GM18517 (cell line): Measurements from ENCODE around the gene MAPK8IP2.

Experiments used
- ATAC-seq: cut with Tn5 transposase; IDR thresholded peaks from one replicate; pipeline ENCODE4 v1.9.1; 2021; ENCODE audit warnings: mild to moderate bottlenecking, moderate library complexity; ENCODE audit not compliant: unreplicated experiment

Gene MAPK8IP2

DNA sequence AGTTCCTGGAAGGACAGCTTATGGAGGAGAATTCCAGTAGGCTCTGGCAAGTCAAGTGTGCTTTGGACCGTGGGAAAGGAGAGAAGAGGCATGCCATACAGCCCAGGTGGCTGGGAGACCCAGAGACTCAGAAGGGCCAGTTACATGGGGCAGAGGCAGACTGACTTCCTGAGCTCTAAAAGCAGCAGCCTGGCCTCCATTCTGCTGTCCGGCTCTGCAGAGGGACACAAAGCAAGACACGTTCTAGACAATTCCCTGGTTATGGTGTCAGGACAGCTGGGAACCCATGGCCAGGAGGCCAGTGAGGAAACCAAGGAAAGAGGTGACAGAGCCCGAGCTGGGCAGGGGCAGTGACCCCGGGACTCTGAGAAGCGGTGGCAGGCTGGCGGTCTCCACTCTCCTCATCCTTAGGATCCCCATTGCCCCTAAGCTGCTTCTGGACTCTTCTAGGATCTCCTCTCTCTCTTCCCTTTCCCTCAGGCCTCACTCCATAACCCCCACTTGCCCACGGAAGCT is 25.1 kb upstream of the MAPK8IP2 start:
- no peak for ATAC-seq

DNA sequence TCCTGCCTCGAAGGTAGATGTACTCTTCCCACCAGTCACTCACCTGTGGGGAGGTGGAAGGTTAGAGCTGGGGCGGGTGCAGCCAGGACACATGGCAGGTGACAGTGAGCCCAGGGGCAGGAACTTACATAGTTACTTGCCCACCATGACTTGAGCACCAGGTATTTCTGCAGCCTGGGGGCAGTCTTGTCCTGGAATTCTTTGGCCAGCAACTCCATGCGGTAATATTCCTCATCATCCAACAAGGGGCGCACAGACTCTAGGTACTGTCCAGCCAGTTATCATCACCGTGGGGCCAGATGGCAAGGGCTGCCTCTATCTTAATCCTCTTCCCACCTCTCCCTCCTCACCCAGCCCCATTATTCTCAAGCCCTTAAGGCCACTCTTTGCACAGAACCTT is 24.5 kb upstream of the MAPK8IP2 start:
- ATAC-seq, result no peak

DNA sequence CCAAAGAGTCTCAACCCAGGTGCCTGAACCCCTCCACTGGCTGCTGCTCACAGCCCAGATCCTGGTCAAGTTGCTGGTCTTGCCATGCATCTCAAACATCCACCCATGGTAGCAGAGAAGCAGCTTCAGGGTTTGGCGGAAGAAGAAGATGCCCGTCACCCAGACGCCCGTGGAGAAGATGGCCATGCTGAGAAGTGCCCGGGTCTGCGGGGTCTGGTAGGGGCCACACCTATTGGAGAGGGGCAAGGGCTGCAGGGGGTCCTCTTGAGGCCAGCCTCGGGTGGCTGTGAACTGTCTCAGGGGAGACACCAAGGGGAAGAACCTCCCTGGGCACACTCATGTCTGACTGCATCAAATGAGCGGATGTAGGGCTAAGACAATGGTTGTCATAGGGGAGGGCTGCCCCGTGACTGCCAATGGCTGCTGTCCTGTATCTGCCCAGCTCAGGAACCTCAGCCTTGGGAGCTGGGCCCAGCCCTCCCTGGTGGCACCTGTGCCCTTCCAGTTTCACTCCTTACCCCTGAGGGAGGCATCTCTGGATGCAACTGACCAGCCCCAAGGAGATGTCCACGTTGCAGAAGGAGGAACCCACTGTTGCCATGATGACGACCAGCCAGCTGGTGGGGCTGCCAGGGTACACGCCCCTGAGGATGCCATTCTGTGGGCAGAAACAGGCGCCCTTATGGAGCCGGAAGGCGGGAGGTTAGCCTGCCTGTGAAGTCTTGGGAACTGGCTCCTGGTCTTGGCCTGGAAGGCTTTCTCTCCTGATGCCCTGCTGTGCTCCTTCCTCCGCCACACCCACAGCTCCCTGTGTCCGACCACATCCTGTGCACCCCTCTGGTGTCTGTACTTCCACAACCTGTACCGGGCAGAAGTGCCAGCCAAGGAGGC is 23.5 kb upstream of the MAPK8IP2 start:
- ATAC-seq, result no peak

DNA sequence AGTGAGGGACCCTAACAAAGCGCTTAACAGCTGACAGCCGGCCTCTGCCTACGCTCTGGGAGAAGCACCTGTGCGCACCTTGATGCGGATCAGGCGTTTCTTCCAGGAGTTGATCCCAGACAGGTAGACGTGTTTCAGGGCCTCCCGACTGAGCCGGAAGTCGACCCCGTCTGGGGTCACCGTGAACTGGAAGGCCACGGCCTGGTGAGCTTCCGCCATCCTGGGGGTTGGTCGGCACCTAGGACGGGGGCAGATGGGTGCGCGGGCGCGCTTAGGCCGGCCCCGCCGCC is 23.0 kb upstream of the MAPK8IP2 start:
- ATAC-seq, result no peak

DNA sequence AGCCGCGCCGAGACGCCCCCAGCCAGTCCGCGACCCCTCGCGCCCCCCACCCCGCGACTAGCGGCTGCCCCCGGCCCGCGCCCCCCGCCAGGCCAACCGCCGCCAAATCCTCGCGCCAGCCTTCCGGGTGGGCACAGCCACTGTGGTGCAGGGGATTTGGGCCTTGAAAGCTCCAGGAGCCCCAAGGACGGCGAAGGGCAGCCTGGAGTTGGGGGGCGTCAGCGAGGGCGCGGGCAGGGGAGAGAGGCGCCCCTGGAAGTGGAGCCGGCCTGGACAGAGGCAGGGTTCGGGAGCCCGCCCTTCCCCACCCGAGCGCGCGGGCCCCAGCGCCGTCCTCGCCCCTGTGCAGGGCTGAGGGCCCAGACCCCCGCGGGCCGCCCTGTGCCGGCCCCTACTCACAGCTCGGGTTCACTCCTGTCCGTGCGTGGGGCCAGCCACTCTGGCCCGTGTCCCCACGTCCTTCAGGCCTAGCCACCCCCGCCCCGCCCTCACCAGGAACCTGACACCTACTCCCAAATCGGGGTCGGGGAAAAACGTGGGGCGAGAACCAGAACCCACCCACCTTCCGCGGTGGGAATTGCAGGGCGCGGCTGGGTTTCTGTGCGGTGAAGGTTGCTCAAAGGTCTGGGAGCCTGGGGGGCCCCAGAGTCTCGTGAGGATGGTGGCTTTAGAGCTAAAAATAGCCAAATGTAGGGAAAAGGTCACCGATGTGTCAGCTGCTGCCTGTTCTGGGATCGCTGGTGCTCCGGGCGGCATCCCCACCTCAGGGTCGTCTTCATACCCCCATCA is 22.4 kb upstream of the MAPK8IP2 start, which contains the start of gene CPT1B:
Gene CPT1B, minus strand, starts transcription at position 441 of the 789 bp plus-strand sequence. CDS start 512 bp downstream, outside the sequence.
- no peak for ATAC-seq

DNA sequence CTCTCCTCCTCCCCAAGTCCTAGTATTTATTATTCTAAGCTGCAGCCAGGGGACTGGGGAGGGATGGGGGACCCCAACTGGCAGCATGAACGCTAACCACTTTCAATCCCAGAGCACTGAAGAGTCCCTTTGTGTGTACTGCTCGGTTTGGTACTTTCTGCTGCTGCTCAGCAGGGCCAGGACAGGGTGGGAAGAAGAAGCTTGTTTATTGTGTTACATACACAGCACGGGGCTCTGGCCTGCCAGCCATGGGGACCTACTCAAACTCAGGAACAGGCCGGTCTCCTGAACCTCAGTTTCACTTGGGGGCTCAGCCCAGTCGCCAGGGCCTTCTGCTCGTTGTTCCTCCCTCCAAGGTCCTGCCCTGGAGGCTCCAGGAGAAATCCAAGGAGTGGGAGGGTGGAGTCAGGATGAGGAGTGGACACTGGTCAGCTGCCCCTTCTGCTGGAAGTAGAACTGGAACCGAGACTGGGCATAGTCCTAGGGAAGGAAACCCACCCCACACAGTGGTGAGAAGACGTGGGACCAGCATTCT is 21.8 kb upstream of the MAPK8IP2 start:
- ATAC-seq, result no peak

DNA sequence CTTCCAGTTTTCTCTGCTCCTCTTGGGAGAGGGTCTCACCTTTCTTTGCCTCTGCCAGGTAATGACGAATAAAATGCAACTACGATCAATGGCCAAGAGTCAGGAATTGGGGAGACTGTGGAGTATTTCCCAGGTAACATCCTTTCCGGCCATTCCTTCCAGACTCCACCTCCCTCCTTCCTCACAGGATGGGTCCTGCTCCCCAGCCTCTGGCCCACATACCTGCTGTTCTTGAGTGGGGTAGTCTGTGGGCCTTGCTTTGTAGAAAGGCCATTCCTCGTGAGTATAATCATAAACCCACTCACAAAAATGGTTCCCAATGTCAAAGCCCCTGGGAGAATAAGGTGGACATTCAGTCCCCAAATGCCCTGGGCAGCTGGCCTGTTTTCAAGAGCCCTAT is 20.8 kb upstream of the MAPK8IP2 start:
- ATAC-seq, result no peak

DNA sequence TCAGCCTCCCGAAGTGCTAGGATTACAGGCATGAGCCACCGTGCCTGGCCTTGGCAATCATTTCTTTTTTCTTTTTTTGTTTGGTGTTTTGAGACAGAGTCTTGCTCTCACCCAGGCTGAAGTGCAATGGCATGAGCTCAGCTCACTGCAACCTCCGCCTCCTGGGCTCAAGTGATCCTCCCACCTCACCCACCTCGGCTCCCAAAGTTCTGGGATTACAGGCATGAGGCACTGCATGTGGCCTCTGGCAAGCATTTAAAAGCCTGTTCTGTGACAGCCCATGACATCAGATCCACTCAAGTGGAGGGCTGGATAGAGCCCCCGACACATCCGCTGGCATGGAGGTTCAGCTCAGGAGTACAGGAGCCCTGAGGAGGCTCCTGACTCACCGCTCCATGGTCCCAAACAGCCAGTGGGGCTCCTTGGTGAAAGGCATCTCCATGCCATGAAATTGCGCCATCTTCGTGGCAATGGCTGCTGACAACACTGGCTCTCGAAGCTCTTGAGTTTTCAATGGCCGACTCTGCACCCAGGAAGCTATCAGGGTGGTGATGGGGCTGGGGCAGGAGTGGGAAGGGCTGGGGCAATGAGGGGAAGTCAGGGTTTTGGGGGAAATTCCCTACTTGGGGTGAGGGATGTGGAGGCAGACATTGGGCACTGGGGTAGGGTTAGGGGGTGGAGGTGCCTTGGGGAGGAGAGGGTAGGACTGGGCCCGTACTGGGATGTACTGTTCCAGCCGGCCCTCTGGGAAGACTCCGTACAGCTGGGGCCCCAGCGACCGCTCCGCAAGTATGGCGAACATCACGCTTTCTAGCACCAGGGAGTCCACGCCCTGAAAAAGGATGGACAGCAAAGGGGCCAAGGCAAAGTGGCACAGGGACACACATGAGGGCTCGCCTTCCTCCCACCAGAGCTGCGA is 19.3 kb upstream of the MAPK8IP2 start:
- ATAC-seq, result no peak

DNA sequence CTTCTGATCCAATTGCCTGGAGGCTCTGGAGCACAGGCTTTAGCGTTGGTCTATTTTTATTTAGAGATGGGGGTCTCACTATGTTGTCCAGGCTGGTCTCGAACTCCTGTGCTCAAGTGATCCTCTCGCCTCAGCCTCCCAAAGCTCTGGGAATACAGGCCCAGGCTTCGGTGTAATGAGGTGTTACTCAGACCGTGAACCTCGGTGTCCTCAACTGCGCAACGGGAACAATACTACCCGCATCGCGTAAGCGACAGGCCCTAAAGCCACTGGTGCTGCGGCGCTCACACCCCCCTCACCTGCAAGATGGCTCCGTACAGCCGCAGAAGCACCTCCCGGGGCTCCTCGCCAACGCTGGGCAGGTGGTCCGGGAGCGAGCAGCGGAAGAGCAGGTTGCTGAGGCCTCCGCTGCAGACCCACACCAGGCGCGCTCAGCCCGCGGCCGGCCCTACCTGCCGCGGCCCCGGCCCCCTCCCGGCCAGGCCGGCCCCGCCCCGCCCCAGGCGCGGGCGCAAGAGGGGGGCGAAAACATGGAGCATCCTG is 18.6 kb upstream of the MAPK8IP2 start:
- ATAC-seq, result no peak

DNA sequence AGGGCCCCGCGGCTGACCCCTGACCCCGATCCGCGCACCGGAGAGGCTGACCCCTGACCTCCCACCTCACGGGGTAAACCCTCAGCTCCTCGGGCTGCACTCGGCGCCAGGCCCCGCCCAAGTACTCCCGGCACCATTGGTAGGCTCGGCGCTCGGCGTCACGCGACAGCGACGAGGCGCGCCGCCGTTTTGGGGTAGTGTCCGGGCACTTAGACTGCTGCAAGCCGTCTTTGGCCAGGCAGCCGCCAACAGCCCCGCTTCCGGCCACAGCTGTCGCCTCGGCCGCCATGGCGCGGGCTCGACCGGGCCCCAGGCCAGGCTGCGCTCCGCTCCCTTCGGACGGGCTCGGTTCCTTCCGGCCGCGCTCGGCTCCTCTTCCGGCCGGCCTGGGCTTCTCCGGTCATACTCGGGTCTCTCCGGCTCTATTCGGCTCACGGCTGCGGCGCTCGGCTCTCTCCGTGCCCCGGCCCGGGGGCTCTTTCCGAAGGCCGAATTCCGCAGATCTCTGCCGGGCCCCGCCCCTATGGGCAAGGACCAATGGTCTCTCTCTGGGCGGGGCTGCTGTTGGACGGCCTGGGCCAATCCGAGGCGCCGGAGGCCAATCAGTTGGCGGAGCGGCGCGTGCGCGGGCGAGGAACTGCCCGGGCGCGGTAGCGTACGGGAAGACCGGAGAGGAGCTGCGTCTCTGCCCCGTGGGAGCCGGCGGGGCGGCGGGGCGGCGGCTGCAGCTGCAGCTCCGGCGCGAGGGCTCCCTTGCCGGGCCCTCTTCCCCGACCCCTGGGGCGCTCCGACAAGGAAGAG is 17.9 kb upstream of the MAPK8IP2 start, which contains the start of gene CHKB:
Gene CHKB, minus strand, starts transcription at position 357 of the 801 bp plus-strand sequence. Its CDS starts 68 bp downstream, at position 289.
- peak; percentile 89 for ATAC-seq

DNA sequence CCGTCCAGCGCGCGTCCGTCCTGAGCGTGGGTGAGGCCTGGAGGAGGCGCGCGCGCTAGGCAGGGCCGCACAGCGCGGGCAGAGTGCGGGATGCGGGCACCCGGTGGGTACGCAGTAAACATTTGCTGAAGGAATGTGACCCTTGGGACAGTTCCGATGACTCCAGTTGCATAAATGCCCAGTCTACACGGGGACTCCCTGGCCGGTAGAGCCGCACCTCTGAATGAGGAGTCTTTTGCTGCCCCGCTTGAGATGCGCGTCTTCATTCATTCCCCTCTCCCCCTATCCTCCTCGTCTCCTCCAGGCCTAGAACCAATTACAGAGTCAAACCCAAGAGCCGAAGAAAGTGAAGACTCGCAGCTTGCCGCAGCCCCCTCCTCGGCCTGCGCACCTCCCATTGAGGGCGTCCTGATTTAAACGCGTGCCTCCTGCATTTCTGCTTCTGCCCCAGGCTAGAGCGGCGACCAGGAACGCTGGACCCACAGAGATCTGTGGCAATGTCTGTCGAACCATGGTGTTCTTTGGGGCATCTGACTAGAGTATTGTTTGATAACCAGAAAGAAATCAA is 17.2 kb upstream of the MAPK8IP2 start:
- peak; percentile 33 for ATAC-seq

DNA sequence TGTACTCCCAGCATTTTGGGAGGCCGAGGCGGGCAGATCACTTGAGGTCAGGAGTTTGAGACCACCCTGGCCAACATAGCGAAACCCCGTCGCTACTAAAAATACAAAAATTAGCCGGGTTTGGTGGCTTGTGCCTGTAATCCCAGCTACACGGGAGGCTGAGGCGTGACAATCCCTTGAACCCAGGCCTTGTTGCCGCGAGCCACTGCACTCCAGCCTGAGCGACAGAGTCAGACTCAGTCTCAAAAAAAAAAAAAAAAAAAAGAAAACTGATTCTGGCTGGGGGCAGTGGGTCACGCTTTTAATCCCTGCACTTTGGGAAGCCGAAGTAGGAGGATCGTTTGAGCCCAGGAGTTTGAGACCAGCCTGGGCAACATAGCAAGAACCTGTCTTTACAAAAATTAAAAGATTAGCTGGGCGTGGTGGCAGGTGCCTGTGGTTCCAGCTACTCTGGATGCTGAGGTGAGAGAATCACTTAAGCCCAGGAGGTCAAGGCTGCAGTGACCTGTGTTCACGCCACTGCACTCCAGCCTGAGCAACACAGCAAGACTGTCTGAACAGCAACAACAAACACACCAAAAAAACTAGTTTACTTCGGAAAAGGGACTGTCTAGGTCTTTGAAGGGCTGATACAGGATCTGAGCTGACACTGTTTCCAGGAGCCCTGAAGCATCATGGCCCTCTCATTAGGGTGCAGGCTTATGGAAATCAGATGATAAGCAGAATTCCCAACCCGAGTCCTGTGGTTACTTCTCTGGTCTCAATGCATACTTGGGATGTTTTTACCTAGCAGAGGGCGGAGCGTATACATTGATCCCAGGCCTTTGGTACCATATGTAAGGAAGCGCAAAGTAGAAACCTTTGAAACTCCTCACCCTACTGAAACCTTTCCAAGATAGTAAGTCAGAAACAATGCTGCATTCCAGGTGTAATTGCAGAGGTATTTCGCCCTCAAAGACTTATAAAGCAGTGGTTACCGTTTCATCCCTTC is 16.2 kb upstream of the MAPK8IP2 start:
- ATAC-seq, result no peak

DNA sequence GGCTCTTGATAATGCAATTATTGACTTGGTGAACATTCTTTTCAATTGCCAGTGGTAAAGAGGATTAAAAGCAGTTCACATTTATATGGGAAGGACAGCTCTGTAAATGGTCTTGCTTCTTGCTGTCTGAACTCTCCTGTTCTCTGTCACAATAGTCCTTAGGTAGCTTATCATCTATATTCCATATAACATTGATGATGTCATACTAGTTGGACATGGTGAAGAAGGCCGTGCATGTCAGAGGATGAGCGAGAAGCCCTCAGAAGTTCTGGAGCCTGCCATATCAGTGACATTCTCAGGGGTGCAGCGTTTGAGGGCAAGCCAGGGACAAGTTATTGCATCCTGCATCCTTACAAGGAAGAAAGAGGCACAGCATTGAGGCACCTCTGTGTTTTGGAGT is 15.4 kb upstream of the MAPK8IP2 start:
- ATAC-seq, result no peak

DNA sequence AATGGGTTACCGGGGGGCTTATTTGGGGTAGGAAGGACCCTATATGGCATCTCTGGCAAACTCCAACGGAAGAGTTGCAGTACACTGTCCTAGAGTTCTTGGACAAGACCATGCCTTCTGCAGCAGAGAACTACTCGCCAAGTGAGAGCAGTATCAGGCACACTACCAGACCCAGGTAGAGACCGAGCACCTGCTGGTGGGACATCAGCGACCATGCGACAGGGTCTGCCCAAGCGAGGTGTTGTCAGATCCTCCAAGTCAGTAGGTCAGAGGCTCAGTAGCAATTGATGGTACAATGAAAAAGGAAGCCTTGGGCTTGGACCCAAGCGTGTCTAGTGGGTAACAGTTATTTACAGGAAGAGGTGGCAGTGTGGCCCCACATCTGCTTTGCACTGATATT is 14.8 kb upstream of the MAPK8IP2 start:
- ATAC-seq, result no peak

DNA sequence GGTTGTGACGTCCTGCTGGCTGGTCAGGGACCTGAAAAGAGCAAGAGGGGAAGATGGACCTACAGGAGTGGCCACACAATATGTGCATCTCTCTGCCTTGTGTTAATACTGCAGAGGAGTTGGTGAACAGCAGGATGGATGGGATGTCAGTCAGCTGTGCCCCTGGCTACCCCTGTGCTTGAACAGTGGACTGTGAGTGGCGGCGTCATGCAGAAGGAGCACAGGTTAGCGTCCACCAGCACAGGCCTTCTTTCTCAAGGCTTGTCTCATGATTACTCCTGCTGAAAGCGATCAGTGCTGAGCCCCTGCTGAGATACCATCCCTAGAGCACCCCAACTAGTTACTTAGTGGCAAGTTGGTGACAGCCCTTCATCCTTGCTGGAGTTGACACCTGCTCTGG is 14.2 kb upstream of the MAPK8IP2 start:
- no peak for ATAC-seq

DNA sequence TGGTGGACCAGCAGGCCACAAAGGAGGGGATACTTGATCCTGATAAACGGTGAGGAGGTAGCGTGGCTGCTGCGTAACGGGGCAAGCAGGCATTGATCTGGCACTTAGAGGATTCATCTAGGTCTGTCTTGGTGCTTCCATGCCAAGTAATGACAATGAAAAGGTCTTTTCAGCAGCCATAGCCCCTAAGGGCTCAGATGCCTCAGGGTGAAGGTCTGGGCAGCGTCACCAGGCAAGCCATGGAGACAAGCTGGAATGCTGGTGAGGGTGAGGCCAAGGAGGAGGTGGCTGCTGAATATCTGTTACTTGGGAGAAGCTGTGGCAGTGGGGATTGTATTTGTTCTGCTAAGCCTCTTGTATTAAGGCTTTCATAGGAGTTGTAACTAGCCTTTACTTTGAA is 13.2 kb upstream of the MAPK8IP2 start:
- no peak for ATAC-seq

DNA sequence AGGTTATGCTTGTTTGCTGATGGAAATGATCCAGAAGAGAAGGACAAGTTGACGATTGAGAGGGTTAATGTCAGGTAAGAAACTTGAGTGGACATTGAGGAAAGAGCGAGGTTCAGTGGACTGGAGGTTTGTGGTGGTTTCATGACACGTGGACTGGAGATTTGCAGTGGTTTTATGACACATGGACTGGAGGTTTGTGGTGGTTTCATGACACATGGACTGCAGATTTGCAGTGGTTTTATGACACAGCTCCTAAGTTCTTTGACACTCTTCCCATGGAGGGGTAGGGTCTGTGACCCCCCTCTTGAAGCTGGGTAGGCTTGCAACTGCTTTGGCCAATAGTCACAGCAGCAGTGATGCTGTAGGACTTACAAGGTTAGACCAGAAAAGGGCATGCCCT is 5.4 kb upstream of the MAPK8IP2 start:
- ATAC-seq, result no peak

DNA sequence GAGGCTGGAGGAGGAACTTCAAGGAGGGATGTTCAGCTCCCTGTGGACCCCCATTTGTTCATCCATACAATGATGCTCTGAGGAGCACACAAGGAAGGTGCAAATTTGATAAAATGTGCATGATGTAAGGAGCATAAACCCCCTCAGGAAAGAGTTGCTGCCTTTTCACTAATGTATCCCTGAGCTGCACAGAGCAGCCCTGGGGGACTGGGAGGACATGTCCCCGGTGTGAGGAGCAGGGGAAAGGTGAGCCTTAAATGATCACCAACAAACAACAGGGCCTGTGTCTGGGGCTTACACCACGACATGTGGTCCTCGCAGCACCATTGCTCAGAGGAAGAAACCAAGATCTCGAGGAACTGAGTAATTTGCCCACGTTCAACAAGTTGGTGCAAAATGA is 3.5 kb upstream of the MAPK8IP2 start:
- ATAC-seq, result no peak
